Cardiac muscle cell (in vitro differentiated cells and primary cell): ENCODE measurements around the gene PLBD2. TPM values are rescaled to one million over a fixed set of nuclear protein-coding genes. Genes with fewer than 3 reads are reported as not detected.

Experiments
- DNase-seq, 2 donors: peaks; one replicate each; pipeline versions ENCODE4 v3.0.0 to v3.0.0-alpha.2; 2010 to 2017; ENCODE audit warnings: low read depth in 1 of 2, low spot score in 1 of 2
- H3K27ac ChIP-seq: fragments of 200-600 bp; sonication (generic); 2 replicates; pipeline ENCODE4 v1.5.1; 2016
- H3K27me3 ChIP-seq: fragments of 200-600 bp; sonication (generic); 2 replicates; pipeline ENCODE4 v1.6.0; 2016; ENCODE audit warnings: control low read depth
- H3K36me3 ChIP-seq: fragments of 200-600 bp; sonication (generic); 2 replicates; pipeline ENCODE4 v1.5.1; 2016; ENCODE audit warnings: control low read depth
- H3K4me1 ChIP-seq: fragments of 200-600 bp; sonication (generic); 2 replicates; pipeline ENCODE4 v1.8.1; 2017; ENCODE audit warnings: low read depth, mild to moderate bottlenecking, mixed run types
- H3K4me3 ChIP-seq: fragments of 200-600 bp; sonication (generic); 2 replicates; pipeline ENCODE4 v1.5.1; 2016; ENCODE audit warnings: mild to moderate bottlenecking
- H3K9me3 ChIP-seq: fragments of 200-600 bp; sonication (generic); 2 replicates; pipeline ENCODE4 v1.5.1; 2017; ENCODE audit warnings: low read depth, mild to moderate bottlenecking, control low read depth
- CTCF ChIP-seq: IDR thresholded peaks from 2 replicates; pipeline ENCODE4 v1.5.1; 2012; ENCODE audit warnings: low read depth, mild to moderate bottlenecking, low read length
- polyA plus RNA-seq: library from polyadenylated mRNA; unstranded; fragments of >200 nt; fragmentation: Nextera tagmentation; extraction: Ambion mirVana; gene quantifications from 2 replicates; pipeline ENCODE4 v1.2.1, GENCODE V29; 2016
- total RNA-seq: library from RNA; depleted of rRNA; stranded (reverse); fragments of >200 nt; gene quantifications from 2 replicates; pipeline ENCODE4 v1.2.3, GENCODE V29; 2016

PLBD2 gene
- total and polyA plus RNA-seq, 2 experiments from 2014 or later: 11.7 to 17.3 TPM

- H3K4me1 ChIP-seq: no peaks in the 10 kb centered on the region
- DNase-seq: no peak
- H3K4me3 ChIP-seq: no peak overlapping the region
- H3K36me3 ChIP-seq: no peaks in the 10 kb centered on the region
- H3K9me3 ChIP-seq: no peaks in the 10 kb centered on the region
- TF ChIP-seq CTCF: no peak
- H3K27ac ChIP-seq: no peak overlapping the region
- peaks cover 3% of the 10 kb centered on the region for H3K27me3 ChIP-seq
Observed at GRCh38 chr12:113393749-113394148, 35.4 kb downstream of the PLBD2 start.

GRCh38 chr12:113395119-113395518 is 36.7 kb downstream of the PLBD2 start:
- Histone ChIP-seq H3K36me3 (no peaks in the 10 kb centered on the region), H3K4me1 (no peaks in the 10 kb centered on the region), H3K4me3 (no peak overlapping the region), H3K9me3 (no peaks in the 10 kb centered on the region), H3K27me3 (peaks cover 3% of the 10 kb centered on the region), H3K27ac (no peak overlapping the region)
- no peak for TF ChIP-seq CTCF
- DNase-seq: no peak

- no peaks in the 10 kb centered on the region for H3K36me3 ChIP-seq
- no peak for TF ChIP-seq CTCF
- H3K27ac ChIP-seq: no peak overlapping the region
- no peaks in the 10 kb centered on the region for H3K4me1 ChIP-seq
- DNase-seq: no peak
- H3K4me3 ChIP-seq: no peak overlapping the region
- peaks cover 3% of the 10 kb centered on the region for H3K27me3 ChIP-seq
- H3K9me3 ChIP-seq: no peaks in the 10 kb centered on the region
Observed at GRCh38 chr12:113396200-113396599, 37.8 kb downstream of the PLBD2 start.

- DNase-seq: no peak
- TF ChIP-seq CTCF: no peak
- Histone ChIP-seq H3K36me3 (no peaks in the 10 kb centered on the region), H3K9me3 (no peaks in the 10 kb centered on the region), H3K4me3 (no peak overlapping the region), H3K27ac (no peak overlapping the region), H3K4me1 (no peaks in the 10 kb centered on the region), H3K27me3 (peaks cover 3% of the 10 kb centered on the region)
Observed at GRCh38 chr12:113396828-113397496, 38.6 kb downstream of the PLBD2 start.

- peaks cover 3% of the 10 kb centered on the region for H3K27me3 ChIP-seq
- H3K36me3 ChIP-seq: no peaks in the 10 kb centered on the region
- no peak overlapping the region for H3K4me3 ChIP-seq
- no peak for TF ChIP-seq CTCF
- DNase-seq: no peak
- H3K4me1 ChIP-seq: no peaks in the 10 kb centered on the region
- no peaks in the 10 kb centered on the region for H3K9me3 ChIP-seq
- no peak overlapping the region for H3K27ac ChIP-seq
Observed at GRCh38 chr12:113397497-113398197, 39.3 kb downstream of the PLBD2 start.
